HEK293T (cell line): Measurements from ENCODE around the gene ZNF408.

Experiments used
- ARNT ChIP-seq: fragments of 450-650 bp; IDR thresholded peaks from 2 replicates; pipeline ENCODE4 v1.6.1; 2017; ENCODE audit warnings: mild to moderate bottlenecking
- BHLHE40 ChIP-seq: fragments of 450-650 bp; IDR thresholded peaks from 2 replicates; pipeline ENCODE4 v1.6.1; 2016; ENCODE audit warnings: mild to moderate bottlenecking, moderate library complexity, borderline replicate concordance
- ELF4 ChIP-seq: fragments of 450-650 bp; IDR thresholded peaks from 2 replicates; pipeline ENCODE4 v1.6.1; 2017; ENCODE audit warnings: antibody characterized with exemption
- FOXK2 ChIP-seq: fragments of 450-650 bp; IDR thresholded peaks from 2 replicates; pipeline ENCODE4 v1.6.1; 2016; ENCODE audit warnings: mild to moderate bottlenecking
- FOXM1 ChIP-seq: fragments of 450-650 bp; IDR thresholded peaks from 2 replicates; pipeline ENCODE4 v1.6.1; 2017; ENCODE audit warnings: mild to moderate bottlenecking, borderline replicate concordance
- HDGF ChIP-seq: fragments of 450-650 bp; IDR thresholded peaks from 2 replicates; pipeline ENCODE4 v1.6.1; 2017; ENCODE audit warnings: antibody characterized with exemption, borderline replicate concordance
- SP1 ChIP-seq: fragments of 450-650 bp; IDR thresholded peaks from 2 replicates; pipeline ENCODE4 v1.6.1; 2017
- SUZ12 ChIP-seq: fragments of 450-650 bp; IDR thresholded peaks from 2 replicates; pipeline ENCODE4 v1.6.1; 2016; ENCODE audit warnings: mild to moderate bottlenecking
- TARDBP ChIP-seq: fragments of 450-650 bp; IDR thresholded peaks from 2 replicates; pipeline ENCODE4 v1.6.1; 2016

DNA sequence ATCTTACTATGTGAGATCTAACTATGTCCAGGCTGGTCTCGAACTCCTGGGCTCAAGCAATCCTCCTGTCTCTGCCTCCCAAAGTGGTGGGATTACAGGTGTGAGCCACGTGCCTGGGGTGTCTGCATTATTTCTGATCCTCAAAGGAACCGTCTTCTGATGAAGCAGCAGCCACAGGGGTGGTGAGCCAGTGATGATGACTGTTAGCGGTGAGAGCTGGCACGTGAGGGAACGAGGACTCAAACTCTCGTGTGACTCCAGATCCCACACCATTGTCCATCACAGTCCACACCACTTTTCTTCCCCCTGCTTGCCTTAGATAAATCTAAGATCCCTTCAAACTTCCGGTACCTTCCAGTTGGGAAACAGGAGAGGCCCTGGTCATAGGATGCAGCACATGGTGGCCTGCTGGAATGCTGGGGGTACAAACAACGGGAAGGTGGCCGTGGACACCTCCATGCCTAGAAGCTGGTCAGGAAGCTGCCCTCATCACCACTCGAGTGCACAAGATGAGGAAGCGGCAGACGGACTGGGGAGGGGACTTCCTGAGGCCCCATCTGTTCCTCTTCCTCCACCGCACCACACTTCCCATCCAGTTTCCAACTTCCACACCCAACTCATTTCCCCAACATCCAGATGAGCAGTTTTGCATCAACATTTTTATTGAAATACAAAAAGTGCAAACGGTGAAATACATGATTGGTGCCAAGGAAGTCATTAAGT, 24.2 kb upstream of the ZNF408 start:
- TF ChIP-seq FOXK2 = no peak
- TF ChIP-seq SUZ12 = no peak
- TF ChIP-seq HDGF = no peak
- TF ChIP-seq SP1 = no peak
- TF ChIP-seq ARNT = no peak
- no peak for TF ChIP-seq TARDBP
- no peak for TF ChIP-seq ELF4
- TF ChIP-seq FOXM1 = no peak
- TF ChIP-seq BHLHE40 = no peak
